Fibroblast of skin of left biceps (primary cell): ENCODE data around the gene ZNF664.
A peak's percentile ranks its signal among the peaks of the same experiment; 100 is the strongest.

Experiments
- DNase-seq, 2 experiments: peaks; one replicate each; pipeline ENCODE4 v3.0.0-alpha.2; 2013; ENCODE audit warnings: low read depth in 2 of 2

ZNF664 gene

DNA sequence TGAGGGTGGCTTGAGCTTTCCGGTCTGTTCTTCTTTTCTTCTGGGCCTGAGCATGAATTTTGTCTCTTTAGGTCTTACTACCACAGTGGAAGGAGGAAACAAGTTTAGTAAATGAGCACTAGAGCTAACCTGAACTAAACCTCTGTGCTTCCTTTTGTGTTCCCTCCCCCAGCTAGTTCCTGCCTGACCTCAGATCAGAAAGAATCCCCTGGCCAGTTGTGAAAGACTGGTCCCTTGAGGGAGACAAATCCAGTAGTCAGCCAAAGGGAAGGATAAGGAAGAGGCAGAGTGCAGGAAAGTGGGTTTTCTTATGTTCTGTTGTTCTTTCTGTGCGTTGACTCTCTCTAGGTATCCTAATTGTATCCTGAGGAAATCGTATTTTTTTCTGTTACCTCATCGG is 17.5 kb downstream of the ZNF664 start:
- DNase-seq, result peak in 1 of 2 experiments; percentile 26

DNA sequence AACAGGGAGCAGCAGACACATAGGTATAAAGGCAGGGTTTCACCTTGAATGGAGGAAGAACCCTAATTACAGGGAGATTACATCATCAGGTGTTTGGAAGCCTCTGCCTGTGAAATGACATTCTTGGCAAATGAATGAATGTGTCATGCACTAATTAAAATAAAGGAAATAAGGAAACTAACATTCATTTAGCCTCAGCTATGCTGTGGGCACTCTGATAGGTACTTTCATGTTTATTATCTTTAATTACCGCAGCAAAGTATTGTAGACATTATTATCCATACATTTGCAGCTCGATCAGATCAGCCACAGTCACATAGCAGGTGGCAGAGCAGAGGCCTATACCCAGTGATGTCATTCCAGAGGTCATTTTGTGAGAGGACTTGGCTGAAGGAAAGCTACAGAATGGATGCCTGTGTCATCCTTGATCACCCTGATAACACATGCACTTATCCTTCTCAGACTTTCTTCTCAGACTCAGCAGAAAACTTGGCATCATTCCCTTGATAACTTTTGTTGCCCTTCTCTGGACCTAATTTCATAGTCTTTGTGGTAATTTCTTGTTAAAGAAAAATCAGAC is 18.4 kb downstream of the ZNF664 start:
- no peak for DNase-seq

DNA sequence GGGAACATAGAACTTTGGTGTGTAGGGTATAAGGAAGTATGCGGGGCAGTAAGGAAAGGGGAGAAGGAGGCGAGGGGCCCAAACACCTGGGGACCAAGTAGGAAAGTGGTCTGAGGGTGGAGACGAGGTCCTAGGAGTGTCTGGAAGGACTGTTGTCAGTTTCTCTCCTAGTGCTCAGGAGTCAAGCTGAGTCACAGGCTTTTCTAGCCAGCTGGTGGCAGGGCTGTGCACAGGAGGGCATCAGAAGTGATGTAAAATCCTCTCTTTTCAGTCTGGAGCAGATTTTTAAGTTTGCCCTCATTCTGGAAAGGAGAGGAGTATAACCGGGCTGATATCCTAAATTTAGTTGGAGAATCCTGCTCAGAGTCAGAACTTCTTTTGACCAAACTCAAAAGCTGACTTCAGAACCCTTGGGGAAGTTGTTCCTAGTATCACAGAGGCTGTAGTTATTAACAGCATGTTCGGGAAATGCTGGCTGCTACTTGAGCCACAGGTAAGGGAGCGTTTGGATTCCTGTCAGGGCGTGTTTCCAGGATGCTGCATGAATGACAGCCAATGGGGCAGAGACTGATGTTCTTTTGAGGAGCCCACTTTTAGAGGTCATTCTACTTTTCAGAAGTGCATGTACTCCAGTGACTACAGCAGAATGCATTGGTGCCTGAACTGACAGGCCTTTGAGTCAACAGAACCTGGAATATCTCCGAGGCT is 19.3 kb downstream of the ZNF664 start:
- DNase-seq, result no peak

DNA sequence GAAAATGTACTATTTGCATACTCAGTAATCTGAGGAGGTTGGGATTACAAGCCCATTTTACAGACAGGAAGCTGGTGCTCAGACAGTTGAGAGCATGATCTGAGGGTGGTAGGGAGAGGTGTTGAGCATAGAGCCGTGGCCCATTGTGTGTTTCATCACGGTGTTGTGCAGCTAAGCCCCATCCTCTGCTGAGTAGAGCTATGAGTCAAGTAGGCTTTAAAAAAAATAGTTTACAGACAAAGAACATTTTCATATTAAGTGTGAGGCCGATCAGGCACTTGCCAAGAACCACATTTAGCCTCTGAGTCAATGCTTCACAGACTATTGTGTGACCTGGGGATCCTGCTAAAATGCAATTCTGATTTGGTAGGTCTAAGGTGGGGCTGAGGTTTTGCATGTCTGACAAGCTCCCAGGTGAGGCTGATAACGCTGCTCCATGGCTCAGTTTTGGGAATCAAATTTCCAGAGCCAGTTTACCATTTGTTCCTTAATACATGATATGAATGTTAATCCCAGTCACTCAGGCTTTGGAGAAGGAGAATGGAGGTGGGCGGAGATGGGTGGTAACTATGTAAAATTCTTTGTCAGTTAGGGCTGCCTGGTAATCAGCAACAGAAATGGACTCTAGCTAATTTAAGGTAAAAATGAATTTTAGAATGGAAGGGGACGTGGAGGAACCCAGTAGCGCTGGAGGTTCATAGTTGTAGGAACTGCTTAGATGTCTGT is 22.2 kb downstream of the ZNF664 start:
- peak in 1 of 2 experiments; percentile 37 for DNase-seq

DNA sequence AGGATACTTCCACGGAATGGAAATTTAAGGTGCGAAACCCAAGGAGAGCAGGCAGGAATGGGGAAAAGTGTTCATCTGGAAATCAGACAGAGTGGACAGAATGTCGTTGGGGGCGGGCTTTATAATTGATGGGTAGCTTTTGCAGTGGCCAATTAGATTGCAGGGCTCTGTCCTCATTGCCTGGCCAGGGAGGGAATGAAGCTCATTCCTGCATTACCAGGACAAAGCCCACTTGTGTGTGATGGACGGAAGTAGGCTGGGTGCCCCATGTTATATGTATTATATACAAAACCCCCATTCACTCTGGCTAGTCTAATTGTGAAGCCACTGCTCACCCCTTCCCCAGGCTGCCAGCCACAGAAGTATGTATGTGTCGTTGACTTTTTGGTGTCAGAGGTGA is 23.6 kb downstream of the ZNF664 start:
- no peak for DNase-seq

DNA sequence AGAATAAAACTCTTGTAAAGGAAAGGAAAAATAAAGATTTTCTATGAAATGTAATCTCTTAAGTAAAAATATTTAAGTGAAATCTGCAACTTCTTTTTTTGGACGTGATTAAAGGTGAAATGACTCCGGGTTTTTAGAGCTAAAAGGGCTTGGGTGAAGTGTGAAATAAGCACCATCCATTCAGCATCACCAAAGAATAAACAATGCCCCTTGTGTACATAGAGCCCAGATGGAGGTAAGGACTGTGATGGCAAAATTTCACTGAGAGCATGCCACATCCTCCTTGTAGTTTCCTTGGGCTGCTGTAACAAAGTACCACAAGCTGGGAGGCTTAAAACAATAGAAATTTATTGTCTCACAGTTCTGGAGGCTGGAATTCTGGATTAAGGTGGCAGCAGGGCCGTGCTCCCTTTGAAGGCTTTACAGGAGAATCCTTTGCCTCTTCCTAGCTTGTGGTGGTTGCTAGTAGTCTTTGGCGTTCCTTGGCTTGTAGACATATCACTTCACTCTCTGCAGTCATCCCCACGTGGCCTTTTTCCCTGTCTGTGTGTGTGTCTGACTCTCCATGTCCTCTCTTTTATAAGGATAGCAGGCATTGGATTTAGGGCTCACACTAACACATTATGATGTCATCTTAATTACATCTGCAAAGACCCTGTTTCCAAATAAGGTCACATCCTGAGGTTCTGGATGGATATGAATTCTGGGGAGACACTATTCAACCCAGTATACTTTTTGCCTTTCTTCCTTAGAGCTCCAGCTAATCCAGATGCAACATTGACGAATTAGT is 24.2 kb downstream of the ZNF664 start:
- no peak for DNase-seq

DNA sequence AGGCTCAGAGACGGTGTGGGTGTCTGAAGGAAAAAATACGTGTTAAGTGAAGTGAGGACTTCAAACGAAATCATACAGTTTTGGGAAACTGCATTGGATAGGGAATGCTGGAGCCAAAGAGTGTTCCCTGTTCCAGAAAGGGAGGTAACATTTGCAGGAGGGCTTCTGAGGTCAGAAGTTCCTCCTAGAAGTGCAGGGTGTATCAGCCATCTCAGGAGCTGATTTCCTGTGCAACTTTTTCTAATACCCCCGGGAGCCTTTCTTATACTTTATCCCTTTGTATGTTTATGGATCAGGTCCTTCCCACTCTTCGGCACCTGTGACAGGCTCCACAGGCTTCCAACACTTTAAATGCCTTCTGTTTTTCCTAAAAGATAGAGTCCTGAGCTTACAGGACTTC is 24.9 kb downstream of the ZNF664 start:
- DNase-seq, result no peak

DNA sequence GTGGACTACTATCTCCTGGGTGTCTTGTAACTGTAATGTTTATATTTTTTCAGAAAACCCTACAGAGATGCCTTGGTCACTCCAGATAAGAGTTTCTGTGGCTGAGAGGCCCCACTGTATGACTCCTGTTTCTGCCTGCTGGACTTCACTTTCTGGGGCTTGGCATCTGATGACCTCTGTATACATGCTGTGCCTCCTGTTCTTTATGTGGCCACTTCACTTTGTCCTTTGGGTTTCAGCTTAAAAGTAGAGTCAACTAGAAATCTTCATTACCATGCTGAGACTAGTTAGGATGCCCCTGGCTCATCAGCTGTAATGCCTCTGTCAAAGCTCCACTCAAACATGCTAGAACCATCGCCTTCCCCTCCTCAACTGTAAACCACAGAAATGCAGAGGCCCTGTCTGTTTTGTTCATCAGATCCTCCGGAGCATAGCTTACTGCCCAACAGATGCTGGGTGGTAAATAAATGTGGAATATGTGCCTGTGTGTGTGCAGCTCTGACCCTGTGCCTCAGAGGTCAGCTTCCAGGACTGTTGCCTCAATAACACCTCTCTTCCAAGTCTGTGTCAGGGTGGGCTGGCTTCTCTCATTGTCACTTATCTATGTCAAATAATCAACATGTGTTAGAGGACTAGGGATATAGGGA is 25.5 kb downstream of the ZNF664 start:
- no peak for DNase-seq

DNA sequence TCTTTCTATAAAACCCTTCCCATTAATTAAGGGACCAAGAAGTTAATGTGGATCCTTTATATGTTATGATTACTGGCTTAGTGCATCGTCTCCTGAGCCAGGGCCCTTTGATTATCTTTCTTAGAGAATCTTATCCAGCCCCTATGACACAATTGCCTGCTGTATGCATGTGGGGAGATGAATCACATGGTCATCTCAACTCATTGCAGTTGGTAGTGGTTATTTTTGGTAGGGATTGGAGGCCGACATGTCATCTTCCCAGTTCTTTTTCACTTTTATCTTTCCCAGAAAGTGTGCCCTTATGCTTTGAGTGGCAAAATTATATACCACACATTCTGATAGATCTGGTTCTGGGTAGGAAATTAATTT is 26.0 kb downstream of the ZNF664 start:
- DNase-seq, result no peak

DNA sequence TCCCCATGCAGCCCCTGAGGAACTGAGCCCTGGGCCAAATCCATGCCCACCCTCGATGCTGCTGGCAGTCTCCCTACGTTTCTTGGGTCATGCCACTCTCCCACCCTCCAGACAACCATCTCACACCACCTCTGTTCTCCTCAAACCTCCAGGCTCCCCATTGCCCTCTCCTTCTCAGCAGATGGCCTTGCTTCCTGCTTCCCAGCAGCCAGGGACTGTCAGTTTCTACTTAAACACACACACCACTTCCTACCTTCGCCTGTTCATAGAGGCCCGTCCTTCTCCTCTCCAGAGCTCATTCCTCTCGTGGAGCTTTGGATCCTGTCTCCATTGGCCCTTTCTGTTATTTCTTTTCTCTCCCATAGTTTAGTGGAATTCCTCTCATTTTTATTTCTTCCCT is 27.1 kb downstream of the ZNF664 start:
- DNase-seq, result no peak

DNA sequence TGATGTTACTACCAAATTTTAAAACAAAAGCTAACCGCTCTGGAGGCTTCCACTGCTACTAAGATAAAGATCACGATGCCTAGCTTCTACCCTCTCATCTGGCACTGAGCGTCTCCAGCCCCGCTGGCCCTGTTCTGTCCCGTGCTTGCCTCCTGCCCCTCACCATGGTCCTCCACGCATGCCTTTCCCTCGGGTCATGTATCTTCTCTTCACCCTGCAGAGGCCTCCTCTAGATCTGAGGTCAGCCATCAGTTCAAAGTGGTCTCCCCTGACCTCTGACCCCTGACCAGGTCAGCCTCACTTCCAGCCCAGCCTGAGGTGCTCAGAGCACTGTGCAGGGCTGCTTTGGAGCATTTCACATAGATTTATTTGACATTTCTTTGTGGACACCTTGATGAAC is 28.3 kb downstream of the ZNF664 start:
- no peak for DNase-seq

DNA sequence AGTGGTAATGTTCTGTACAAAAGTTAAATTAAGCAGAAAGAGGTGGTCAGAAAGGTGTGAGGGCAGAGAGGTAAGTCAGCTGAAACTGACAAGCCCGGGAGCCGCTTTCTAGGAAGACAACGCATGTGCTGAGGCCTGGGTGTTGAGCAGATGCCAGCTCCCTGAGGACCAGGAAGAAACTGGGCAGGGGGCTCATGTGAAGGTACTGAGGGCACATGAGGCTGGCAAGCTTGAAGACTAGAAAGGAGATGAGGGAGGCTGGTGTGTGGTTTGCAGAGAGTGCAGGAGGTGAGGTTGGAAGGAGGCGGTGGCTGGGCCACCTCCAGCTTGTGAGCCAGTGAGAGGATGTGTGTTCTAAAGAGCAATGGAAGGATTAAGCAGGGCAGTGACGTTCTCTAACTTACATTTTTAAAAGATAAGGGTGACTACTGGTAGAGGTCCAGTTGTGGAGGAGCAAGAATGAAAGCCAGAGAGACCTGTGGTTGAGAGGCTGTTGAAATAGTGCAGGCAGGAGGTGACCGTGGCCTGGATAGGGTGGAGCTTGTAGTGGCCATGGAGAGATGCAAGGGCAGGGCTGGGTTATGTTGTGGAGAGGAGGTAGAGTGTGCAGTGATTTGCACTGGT is 29.1 kb downstream of the ZNF664 start:
- no peak for DNase-seq

DNA sequence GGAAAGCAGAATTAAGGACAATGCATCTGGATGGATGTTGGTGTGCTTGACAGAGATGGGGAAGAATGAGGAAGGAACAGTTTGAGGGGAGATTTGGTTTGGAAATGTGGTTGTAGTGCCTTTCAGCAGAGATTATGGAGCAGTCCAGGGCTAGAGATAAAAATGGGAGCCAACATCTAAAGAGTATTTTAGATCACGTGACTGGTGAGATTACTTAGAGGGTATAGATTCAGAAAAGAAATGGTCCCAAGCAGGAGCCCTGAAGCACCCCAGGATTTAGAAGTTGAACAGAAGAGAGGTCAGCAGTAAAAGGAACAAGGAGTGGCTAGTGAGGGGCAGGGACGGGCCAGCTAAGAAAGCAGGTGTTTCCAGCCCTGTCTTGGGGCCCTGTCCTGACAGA is 29.6 kb downstream of the ZNF664 start:
- DNase-seq, result no peak

DNA sequence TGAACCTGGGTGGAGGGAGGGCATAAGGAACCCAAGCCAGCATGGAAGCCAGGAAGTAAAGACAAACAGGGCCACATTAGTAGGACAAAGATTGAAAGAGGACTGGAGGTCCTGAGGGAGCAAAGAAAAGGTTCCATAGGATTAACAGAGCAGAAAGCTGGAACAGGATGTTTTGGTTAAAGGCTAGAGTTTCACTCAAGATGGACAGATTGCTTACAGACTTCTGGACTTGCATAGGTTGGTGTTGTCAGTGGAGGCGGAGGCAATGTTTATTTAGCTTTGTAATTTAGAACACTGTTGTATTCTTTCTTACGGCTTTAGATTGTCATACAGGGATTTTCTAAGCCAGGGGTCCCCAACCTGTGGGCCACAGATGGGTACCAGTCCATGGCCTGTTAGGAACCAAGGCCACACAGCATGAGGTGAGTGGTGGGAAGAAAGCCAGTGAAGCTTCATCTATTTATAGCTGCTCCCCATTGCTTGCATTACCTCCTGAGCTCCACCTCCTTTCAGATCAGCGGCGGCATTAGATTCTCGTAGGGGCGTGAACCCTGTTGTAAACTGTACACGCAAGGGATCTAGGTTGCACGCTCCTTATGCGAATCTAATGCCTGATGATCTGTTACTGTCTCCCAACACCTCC is 31.3 kb downstream of the ZNF664 start:
- DNase-seq, result no peak

DNA sequence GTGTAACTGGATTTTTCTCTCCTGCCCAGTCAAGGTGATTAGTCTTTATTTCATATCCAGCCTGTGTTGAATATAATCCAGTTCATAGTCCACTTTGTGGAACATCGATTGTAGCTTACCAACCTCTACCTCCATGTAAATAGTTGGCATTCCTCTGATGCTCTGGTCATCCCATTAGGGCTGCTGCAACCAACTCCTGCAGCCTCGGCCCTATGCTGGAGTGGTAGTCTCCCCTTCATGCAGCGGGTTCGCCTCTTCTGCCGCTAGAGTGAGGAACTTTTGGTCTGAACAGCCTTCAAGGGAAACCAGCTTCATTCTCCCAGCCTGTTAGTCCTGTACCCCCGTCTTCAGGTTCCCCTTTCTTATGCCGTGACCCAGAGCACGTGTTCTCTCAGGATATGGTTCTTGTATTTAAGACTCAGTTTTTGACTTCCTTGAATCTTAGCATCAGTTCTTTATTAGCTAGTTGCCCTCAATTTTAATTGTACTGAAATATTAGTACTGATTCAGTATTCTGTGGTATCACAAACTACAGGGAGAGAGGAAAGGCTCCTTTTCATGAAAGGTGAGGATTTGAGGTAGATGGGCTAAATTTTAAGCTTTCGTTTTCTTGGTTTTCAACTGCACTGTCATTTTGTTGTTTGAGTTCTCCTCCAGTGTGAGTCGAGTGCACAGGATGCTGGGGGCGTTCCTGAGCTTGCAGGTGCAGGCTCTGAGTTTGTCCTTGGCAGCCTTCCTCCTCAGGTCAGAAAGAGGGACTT is 33.2 kb downstream of the ZNF664 start:
- no peak for DNase-seq

DNA sequence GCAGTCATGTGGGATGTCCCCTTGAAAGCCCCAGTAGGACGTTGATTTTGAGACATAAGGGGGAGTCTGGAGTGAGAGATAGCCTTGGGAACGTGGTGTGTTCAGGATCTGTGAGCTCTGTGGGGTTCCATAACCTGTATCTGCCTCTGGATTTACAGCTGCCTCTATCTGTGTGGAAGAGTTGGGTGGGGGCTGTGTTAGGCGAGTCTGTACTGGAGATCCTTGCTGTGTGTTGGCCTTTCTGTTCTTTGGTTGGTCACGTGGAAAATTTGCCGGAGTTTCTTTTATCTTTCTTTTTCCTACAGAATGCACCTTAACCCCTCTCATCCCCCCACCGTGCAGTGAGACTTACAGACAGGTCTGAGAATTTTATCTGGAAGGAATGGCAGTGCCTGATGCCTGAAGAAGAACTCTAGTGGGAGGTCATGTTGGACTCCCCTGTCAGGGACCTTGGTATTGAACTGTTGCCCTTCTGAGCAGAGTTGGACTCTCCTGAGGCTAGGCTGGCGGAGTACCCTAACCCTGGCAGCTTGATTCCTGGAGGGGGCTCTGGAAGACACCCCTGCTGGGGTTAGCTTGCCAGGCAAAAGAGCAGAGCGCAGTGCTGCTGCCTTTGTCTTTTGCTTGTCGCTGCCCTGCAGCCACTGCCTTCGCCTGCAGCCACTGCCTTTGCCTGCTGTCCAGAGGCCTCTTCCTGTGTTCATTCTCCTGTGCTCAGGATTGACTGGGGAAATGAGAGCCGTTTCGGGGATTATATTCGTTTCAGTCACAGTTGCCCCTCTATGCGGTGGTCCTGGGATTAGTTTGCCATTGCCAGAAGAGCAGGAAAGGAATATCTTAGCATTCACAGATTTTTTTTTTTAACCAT is 34.1 kb downstream of the ZNF664 start:
- DNase-seq, result no peak

DNA sequence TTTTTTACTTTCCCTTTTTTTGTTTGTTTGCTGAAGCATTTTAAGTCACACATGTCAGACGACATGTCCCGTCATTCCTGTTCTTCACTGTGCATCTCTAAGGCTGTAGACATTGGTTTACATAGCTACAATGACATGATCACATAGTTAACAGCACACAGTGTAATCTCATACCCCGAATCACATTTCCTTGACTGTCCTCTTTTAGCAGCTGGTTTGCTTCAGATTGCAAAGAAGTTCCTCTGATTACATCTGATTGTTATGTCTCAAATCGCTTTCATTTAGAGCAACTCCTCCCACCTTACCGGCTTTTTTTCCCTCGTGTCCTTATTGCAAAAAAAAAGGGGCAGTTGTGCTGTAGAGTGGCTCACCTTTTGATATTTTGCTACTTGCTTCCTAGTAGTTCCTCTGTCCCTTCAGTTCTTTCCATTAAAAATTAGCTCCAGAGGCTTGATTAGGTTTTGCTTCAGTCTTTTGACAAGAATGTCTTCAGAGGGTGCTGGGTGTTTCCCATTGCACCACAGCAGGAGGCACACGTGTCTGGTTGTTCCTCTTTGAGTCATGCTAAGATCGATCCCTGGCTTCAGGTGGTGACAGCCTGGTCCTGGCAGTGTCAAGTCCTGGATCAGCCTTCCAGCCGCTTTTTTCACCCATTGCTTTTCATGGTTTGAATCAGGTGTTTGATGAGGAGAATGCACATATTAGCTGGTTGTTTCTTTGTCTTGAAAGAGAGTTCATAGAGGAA is 35.0 kb downstream of the ZNF664 start:
- DNase-seq, result no peak

DNA sequence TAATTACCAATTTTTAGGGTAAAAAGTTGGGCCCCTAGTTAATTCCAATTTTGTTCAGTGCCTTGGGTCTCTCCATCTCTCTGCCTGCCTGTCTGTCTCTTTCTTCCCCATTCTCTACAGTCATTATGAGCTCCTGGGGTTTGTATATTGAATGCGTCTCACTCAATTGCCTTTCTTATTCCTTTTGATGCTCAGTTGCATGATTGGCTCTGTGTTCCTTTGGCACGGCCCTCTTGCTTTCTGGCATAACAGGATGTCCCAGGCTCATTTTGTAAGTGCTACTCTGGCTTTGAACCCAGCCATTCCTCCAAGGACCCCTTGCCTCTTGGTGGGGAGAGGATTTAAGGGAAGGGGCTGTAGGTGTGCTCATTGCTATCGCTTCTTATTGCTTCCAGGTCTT is 35.6 kb downstream of the ZNF664 start:
- DNase-seq, result no peak

DNA sequence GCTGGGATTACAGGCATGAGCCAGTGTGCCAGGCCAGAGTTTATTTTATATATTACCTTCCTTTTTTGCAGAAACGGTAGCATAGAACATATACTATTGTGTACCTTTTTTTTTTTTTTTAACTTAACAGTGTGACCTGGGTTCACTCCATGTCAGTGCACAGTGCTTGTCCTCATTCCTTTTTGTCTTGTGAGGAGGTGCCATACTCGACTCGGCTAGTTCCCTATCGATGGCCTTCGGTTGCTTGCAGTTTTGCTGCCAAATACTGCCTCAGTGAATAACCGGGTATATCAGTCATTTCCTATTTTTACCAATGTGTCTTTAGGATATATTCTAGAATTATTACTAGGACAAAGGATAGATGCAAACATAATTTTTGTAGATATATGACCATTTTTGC is 36.8 kb downstream of the ZNF664 start:
- no peak for DNase-seq
